Head of caudate nucleus (tissue), 42 donors: Measurements from ENCODE around the gene FRMD4B.

Experiments
- DNase-seq, 42 donors: peaks; one replicate each; pipeline versions ENCODE4 v3.0.0 to v3.0.0-alpha.2; 2020 to 2021; ENCODE audit warnings: mixed read lengths in 7 of 42
- intact Hi-C: fragments of 100-400 bp; cut with DNase I; formaldehyde crosslinking; loops from one replicate; pipeline ENCODE4 v1.15.0; 2022

FRMD4B gene

DNA sequence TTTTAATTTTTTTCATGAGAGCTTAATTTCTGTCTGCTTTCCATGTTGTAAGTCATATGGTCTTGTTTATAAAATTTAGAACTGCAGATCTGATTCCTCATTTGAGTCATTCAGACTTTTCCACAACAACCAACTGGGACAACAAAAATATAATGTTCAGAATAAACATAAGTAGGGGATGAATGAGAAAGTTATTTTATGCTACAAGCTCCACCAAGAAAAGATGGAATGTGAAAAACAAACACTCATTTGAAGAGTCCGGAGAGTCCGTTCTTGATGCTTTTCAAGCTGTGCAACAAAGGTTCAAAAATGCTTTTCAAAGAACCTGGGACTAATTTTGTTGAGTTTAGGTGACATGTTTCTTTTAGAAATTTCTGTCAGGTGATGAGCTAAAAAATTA lies 9.2 kb downstream of the FRMD4B start:
- intact Hi-C loops = no loop called here

DNA sequence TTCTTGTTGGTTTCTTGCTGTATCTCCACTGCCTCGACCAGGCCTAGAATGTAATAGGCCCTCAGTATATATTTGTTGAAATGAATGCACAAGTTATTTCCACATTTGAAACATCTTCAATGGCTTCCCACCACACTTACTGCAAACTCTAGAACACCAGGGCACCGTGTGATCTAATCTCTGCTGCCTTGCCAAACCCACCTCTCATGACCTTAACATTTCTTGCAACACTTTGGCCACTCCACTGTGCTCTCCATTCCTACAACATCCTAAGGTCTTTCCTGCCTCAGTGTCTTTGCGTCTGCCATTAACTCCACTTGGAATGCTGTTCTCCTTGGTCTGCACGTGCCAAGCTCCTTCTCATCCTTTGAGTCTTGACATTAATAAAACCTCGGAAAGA lies 14.1 kb downstream of the FRMD4B start:
- intact Hi-C loops = no loop called here
- no peak for DNase-seq

More for the DNA sequence above, 9.2 kb downstream of the FRMD4B start:
- no peak for DNase-seq

DNA sequence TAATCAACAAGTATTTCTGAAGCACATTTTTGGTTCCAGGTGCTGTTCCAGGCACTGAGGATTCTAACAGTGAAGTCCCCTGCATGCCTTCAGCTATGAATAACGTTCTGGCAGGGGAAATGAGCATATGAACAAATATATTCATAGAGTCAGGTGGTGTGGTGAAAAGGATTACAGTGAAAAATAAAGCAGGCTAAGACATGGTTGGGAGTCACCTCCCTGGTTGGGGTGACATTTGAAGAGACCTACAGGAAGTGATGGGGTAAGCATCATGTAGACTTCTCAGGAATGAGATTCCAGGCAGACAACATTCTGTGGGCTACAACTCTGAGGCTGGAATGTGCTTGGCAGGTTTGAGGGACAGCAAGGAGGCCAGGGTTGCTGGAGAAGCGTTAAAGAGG lies 15.0 kb downstream of the FRMD4B start:
- no peak for DNase-seq
- intact Hi-C loops = no loop called here

DNA sequence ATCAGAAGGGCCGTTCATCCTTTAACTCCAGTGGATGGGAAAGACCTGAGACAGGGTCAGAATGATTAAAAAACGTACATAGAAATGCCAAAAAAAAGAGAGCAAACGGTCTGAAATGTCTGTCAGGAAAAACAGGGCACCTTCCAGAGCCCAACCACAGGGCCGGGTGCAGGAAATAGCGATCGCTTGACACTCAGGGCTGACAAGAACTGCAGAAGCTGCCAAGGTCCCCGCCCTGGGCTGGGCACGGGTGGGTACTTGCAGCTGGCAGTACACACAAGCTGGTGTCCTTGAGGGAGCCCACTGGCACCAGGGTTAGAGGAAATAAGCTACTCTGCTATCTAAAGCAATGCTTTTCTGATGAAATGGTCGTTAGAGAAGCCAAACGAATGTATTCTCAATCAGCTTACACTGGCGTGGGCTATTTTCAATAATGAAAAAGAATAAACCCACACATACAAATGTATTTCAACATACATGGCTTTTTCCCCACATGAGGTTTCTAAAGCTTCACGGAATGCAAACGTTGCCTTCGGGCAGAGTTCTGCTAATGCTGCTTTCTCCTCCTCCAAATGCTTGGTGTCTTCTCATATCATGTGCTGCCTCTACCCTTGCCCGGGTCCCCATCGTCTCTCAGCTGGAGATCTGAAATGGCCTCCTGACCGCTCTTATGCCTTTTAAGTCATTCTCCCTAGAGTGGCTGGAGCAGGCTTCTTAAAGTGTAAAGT lies 15.6 kb downstream of the FRMD4B start:
- intact Hi-C loops = no loop called here
- peak; percentile 46 to 89 (median 76) for DNase-seq

DNA sequence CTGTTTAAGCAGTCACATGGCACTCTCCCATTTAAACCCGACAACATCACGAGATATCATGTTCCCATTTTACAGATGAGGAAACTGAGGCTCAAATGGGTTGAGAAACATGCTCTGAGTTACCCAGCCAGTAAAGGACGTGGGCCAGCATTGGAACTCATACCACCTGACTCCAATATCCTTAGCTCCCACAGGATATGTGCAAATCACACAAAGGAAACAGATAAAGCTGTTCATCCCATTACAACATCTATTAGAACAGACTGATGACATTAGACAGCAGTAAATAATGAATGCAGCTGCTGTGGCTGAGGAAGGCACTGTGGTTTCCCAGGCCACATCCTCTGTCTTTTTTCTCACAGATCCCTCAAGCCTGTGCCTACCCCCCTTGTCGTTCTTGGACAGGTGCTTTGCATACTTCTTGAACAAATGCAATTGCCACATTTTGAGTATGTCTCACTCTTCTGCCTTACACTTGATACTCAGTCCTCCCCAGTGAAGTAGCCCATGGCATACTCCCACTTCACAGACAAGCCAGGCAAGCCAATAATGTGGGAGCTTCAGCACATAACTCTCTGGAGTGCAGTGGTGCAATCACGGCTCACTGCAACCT lies 17.7 kb downstream of the FRMD4B start:
- no peak for DNase-seq
- intact Hi-C loops = no loop called here

DNA sequence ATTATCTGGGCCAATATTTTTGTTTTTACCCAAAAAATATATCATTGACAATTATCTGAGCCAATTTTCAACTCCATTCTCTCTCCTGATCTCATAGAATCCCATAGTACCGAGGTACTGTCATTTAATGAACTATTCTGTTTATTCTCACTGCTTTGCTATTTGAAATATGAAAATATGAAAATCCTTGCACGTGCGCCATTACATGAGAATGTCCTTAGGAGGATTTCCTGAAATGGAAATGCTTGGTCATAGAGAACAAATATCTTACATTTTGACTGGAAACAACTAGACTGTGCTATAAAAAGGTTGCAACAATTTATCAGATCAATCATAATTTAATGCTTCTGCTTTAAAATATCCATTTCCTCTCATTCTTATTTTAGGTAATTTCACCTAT lies 18.3 kb downstream of the FRMD4B start:
- intact Hi-C loops = no loop called here
- DNase-seq = no peak

DNA sequence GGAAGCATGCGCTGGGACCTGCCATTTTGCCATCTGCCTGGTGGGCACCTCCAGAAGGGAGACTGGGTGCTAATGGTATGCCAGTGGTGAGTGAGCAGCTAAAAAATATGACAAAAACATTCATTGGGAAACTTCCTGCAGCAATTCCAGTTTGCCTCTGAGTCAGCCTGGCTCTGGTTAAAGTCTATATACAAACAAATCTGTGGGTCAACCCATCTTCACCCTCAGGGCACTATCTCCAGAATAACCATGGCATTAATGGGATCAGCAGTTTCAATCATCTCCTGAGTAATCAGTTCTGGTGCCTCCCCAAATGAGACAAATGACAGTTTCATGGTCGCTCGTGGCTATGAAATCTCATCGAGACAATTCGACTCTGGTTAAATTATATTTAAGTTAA lies 21.5 kb downstream of the FRMD4B start:
- DNase-seq = no peak
- intact Hi-C loops = no loop called here

DNA sequence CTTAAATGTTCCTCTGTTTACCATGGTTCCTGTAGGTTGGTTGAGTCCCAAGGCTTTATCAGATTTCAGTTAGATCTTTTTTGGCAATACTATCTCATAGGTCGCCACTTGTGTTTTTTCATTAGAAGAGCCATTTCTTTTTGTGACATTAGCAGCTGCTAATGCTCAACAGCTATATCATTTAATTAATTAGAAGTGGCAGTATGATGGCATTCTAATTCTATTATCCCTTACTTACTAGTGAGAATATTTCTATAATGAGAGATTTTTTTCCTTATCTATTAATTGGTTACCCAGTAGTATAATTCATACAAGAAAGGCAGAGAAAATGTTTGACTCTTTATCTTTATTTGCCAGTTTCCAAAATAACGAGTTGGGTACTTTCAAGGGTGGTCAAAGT lies 25.2 kb downstream of the FRMD4B start:
- DNase-seq = no peak
- intact Hi-C loops = no loop called here

DNA sequence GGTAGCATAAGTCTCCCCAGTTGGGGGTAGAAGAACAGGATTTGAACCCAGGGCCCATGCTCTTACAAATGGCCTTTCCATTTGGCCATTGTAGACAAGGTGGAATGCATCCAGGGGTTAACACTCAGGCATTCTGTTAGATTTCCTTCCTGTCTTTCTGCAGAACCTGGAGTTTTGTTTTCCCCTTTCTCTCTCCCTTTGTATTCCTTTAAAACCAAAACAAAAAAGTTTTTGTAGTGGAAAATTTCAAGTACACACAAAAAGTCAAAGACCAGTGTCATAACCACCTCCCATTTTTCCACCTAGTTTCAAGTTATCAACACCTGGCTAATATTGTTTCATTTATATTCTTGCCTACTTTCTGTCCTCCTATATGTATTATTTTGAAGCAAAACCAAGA lies 26.0 kb downstream of the FRMD4B start:
- intact Hi-C loops = no loop called here
- no peak for DNase-seq

DNA sequence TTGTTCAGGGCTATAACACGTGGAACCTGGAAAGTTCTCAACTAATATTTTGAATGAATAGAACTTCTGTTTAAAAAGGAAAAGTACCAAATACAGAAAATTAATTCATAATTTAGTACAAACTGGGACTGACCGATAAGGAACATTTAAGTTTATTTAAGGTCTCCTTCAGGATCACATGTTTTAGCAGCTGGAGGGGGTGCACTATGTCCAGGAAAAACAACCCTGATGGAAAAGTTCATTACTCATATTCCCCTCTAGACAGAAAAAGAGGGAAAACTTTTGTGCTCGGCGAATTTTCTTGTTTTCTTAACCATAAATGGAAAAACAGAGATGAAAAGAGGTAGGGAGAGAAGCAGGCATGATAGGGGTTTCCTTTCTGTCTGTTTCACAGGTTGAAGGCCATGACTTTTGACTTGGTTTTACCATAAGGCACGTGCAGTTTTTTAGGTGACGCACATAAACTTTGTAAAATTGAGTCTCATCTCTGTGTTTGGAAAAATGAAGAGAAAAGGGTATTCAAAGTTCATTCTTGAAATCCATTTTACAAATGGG lies 26.5 kb downstream of the FRMD4B start:
- DNase-seq = no peak
- intact Hi-C loops = no loop called here

DNA sequence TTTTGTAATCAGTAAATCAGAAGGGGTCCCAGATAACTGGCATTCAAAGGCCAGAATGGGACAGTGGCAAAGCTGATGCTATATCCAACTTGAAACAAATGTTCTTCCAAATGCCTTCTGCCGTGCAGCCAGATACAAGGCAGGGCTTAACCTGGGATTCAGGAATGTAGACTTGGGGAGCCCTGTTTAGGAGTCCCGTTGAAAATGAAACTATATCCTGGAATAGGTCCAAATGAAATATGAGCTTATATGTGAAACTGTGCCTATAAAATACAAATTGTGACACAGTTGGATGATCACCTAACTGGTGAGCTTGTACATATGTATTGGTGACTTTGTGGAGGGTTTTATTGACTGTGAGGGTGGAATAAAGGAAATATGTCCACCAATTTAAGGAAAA lies 28.7 kb downstream of the FRMD4B start:
- intact Hi-C loops = no loop called here
- no peak for DNase-seq

DNA sequence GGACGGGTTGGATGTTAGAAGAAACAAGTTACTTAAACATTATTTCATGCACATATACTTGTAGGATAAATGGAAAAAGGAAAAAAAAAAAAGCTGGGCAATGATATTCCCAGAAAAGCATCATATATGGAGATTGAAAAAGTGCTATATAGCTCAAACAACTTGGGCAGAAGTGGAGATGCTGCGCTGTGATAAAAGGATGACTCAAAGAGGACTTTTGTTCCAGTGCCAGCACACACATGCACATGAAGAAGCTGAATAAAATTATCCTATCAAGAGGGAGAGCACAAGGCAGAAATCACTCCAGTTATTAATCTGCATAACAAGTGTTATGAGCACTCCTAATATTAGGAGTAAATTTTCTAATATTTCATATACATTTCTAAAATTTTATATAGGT lies 30.9 kb downstream of the FRMD4B start:
- peak in 14 of 42 donors; percentile 25 to 70 (median 35) for DNase-seq
- intact Hi-C loops = no loop called here

DNA sequence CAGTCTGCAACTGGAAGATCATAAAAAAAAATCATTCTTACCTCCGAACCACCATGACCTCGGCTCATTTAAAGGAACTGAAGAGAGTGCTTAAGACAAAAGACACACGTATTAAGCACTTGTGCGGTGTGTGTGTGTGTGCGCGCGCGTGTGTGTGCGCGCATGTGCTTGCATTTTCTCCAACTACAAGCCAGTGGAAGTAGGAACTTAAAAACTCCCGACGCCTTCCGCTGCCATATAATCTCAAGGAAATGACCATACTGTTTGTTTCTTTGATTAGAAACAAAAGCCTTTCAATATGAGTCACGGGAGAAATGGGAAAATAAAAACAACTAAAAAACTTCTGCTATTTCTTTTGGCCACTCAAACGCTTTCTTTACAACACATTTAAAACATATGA lies 32.4 kb downstream of the FRMD4B start:
- DNase-seq = peak in 3 of 42 donors; percentile 6 to 34 (median 28)
- intact Hi-C loops = no loop called here

DNA sequence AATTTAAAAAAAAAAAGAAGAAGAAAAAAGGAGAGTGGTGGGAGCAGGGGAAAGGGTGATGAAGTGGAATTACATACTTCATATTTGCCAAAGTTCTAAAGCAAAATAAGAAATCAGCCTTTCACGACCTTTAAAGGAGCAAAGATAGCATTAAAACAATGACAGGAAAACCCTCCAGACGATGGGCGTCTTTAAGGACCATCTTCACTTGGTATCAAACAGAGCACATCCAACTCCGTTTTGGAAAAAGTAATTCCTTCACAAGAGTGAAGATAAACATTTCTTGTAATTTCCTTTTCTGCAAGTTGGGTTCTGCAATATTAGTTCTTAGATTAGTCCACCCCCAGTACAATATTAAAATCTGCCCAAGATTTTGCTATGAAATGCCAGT lies 32.8 kb downstream of the FRMD4B start:
- intact Hi-C loops = no loop called here
- no peak for DNase-seq

DNA sequence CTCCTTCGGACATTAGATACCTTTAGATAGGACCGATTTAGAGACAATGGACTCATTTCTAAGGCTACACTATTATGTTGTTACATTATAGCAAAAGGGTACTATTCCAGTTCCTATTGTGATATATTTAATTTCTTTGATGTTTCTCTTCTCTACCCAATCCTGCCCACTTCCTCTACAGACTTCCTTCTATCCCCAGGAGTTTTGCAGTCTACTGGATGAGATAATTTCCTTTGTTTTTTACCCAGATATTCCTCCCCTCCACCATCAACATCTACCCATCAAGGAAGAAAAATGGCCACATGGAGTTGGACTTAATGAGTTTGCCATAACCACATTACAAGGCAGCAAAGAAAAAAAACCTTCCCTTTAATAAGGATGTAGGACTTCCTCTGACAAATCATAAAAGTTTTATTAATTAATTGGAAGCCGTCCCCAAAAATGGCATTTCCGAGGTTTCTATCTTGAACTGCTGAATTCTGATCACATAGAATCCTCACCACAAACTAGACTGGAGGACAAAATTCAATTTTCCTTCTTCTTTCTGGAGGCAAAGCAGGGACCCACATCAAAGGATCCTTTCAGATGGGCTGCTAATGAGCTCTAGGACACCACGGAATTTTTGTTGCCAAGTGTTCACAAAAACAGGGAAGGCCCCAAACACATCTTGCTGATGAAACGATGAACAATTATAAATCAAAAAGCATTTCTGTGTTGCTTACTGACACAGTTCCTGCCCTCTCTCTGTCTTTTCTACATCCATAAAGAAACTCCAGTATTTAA lies 33.4 kb downstream of the FRMD4B start:
- intact Hi-C loops = no loop called here
- peak in 2 of 42 donors; percentile 17 to 22 for DNase-seq

DNA sequence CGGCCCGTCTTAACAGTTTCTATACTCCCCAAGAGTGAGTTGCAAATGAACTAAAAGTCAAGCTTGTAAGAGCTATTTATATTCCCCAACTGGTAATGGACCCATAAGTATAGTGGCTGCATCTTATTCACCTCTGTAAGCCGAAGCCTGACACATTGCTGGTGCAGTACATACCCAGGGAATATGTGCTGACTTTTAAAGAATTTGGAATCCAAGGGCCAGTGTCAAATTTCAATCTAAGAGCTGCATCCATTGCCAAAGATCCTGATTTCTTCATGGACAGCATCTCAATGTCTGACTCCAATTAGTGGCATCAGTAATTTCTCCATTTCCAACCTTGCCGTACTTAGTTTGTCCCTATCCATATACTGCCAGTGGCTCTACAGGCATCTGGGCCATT lies 42.0 kb downstream of the FRMD4B start:
- no peak for DNase-seq
- intact Hi-C loops = no loop called here

DNA sequence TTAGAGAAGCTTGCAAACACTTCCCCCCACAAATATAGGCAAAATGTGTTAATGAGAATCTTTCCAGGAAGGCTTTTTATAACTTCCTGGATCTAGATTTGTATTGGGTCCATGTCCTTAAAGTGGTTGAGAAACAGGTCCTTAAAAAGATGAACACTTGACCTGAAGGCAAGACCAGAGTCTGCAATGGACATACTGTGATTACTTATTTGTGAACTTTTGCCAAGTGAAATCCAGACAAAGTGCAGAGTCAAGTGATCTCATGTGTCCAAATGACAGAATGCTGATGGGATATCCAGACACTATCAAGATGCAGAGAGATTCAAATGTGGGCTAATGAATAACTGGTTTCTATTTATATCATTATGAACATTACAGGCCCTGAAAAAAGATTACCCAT lies 43.8 kb downstream of the FRMD4B start:
- DNase-seq = no peak
- intact Hi-C loops = no loop called here

DNA sequence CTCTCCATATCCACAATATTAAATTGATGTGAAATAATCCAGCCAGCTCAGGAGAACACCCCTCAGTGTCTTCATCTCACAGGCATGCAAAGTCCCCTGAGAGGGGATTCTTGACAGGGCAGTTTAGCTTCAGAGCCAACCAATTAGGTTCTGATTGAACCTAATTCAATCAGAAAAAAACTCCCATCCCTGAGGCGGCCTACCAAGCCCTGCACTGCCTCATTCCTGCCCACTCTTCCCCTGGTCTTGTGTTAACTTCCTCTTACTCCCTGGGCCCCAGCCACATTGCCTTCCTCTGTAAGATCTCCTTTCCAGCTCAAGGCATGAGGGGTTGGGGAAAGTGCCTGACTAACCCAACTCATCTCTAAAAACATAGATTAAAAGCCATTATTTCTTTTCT lies 46.1 kb downstream of the FRMD4B start:
- intact Hi-C loops = no loop called here
- peak in 9 of 42 donors; percentile 16 to 48 (median 32) for DNase-seq

DNA sequence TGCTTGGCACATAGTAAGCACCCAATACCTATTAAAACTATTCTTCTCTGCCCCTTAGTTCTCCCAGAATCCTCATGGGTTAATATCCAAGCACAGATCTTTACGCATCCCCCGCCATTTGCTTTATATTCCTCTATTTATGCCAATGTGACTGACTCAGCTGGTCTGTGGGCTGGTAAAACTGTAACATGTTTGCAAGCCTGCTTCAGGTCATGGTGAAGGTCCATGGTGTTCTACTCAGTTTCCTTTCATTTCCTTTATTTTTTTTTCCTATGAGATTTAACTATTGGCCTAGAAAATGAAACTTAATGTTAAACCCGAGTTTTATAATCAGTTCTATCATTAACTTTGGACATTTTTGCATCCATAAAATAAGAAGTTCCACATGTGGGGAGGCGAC lies 47.0 kb downstream of the FRMD4B start:
- intact Hi-C loops = no loop called here

DNA sequence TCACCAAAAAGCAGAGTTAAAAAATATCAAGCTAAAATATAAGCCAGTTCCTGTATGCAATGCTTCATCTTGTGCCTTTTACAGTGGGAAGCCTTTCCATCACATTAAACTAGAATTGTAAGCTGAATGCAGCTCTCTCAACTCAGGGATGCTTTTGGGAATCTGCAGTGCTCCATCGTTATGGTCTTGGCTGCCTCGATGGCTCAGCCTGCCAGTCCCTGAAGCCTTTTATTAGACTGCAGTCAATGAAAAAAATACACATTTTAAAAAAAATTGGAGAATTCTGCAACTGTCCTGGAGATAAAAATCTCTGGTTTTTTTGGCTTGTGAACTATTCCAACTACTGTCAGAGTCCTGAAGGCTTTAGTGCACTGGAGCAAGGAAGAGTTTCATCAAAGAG lies 53.0 kb downstream of the FRMD4B start:
- no peak for DNase-seq
- intact Hi-C loops = no loop called here

More for the DNA sequence above, 47.0 kb downstream of the FRMD4B start:
- DNase-seq = no peak
